GM12891 (cell line): ENCODE data around the gene LOXHD1.

Experiments
- POLR2A ChIP-seq: IDR thresholded peaks from 2 replicates; pipeline ENCODE4 v1.6.1; 2011; ENCODE audit warnings: low read depth, low read length, control low read depth
- POLR2AphosphoS5 ChIP-seq: IDR thresholded peaks from 2 replicates; pipeline ENCODE4 v1.6.1; 2011; ENCODE audit warnings: low read depth, low read length, control low read depth
- POU2F2 ChIP-seq: IDR thresholded peaks from 2 replicates; pipeline ENCODE4 v1.6.1; 2011; ENCODE audit warnings: low read depth, mild to moderate bottlenecking, control low read depth, low read length, moderate library complexity
- SPI1 ChIP-seq: IDR thresholded peaks from 2 replicates; pipeline ENCODE4 v1.6.1; 2011; ENCODE audit warnings: low read depth, low read length, control low read depth
- TAF1 ChIP-seq: IDR thresholded peaks from 2 replicates; pipeline ENCODE4 v1.6.1; 2011; ENCODE audit warnings: low read depth, low read length, control low read depth

GRCh38 chr18:46468426-46469180, 188.4 kb downstream of the LOXHD1 start:
- TF ChIP-seq POLR2A, result no peak
- TF ChIP-seq POLR2AphosphoS5, result no peak
- no peak for TF ChIP-seq SPI1
- no peak for TF ChIP-seq POU2F2
- no peak for TF ChIP-seq TAF1
